ENCODE measurements around the gene TTLL9.

- TF ChIP-seq ATF3 (IDR thresholded peaks at IDR 0.05; ENCODE audit: borderline replicate concordance, extremely low read depth, low read depth, low read length) (no peak), CHD1 (IDR thresholded peaks at IDR 0.05; ENCODE audit: low read depth, low read length) (no peak), CEBPB (IDR thresholded peaks at IDR 0.05; ENCODE audit: borderline replicate concordance in 1 of 2, low read depth in 2 of 2, low read length in 2 of 2) (no peak), BCL11A (IDR thresholded peaks at IDR 0.05; ENCODE audit: low read depth, low read length) (no peak), SMC3 (IDR thresholded peaks at IDR 0.05; ENCODE audit: borderline replicate concordance, low read length) (no peak)
Observed at GRCh38 chr20:31915491-31916280, 45.3 kb downstream of the TTLL9 start.
